ENCODE data around the gene IFNAR1. TPM values are rescaled to one million over a fixed set of nuclear protein-coding genes. Genes with fewer than 3 reads are reported as not detected.
A peak's percentile ranks its signal among the peaks of the same experiment; 100 is the strongest.

The IFNAR1 gene
- total RNA-seq, 1 donor from 2014 or later, result 20.4 TPM

DNA sequence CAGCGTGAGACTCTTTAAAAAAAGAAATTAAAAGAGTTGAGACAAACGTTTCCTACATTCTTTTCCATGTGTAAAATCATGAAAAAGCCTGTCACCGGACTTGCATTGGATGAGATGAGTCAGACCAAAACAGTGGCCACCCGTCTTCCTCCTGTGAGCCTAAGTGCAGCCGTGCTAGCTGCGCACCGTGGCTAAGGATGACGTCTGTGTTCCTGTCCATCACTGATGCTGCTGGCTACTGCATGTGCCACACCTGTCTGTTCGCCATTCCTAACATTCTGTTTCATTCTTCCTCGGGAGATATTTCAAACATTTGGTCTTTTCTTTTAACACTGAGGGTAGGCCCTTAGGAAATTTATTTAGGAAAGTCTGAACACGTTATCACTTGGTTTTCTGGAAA lies 31.2 kb downstream of the IFNAR1 start:
- no peaks in the 10 kb centered on the region for H3K27me3 ChIP-seq
- no peaks in the 10 kb centered on the region for H3K9me3 ChIP-seq
- H3K27ac ChIP-seq, result no peak overlapping the region
- intact Hi-C loops (cut with DNase I), result loop anchor here (10.0 kb wide), 1 partner anchor 89 kb away; no protein-coding TSS in a partner anchor
- no peak overlapping the region for H3K4me3 ChIP-seq
- TF ChIP-seq POLR2A (IDR thresholded peaks at IDR 0.05), result no peak
- no peak for TF ChIP-seq POLR2AphosphoS5 (IDR thresholded peaks at IDR 0.05; ENCODE audit: insufficient read depth in 1 of 2, low read depth in 1 of 2)
- TF ChIP-seq, protein P1, sequence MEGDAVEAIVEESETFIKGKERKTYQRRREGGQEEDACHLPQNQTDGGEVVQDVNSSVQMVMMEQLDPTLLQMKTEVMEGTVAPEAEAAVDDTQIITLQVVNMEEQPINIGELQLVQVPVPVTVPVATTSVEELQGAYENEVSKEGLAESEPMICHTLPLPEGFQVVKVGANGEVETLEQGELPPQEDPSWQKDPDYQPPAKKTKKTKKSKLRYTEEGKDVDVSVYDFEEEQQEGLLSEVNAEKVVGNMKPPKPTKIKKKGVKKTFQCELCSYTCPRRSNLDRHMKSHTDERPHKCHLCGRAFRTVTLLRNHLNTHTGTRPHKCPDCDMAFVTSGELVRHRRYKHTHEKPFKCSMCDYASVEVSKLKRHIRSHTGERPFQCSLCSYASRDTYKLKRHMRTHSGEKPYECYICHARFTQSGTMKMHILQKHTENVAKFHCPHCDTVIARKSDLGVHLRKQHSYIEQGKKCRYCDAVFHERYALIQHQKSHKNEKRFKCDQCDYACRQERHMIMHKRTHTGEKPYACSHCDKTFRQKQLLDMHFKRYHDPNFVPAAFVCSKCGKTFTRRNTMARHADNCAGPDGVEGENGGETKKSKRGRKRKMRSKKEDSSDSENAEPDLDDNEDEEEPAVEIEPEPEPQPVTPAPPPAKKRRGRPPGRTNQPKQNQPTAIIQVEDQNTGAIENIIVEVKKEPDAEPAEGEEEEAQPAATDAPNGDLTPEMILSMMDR (IDR thresholded peaks at IDR 0.05), result no peak
- H3K36me3 ChIP-seq, result peaks cover 7 to 19% of the 10 kb centered on the region in 2 donors
- H3K4me1 ChIP-seq, result peaks cover 10% of the 10 kb centered on the region
- no peak for DNase-seq (ENCODE audit: extremely low spot score in 2 of 2)

DNA sequence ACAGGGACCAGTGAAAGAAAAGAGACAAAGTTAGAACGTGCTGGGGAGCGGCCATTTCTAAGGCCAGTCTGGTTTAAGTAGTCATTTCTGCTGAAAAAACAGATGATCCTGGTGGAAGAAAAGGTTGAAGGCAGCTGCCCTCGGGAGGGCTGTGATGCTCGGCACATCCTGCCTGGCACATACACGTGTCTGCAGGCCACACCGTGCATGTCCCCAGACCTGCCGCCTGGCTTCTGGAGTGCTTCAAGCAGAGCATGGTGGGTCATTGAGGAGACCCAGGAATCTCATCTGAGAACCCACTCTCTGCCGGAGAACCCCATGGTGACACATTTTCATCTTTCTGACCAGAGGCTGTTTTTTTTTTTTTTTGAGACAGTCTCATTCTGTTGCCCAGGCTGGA lies 32.4 kb downstream of the IFNAR1 start:
- no peak for DNase-seq (ENCODE audit: extremely low spot score in 2 of 2)
- Histone ChIP-seq H3K9me3 (no peaks in the 10 kb centered on the region), H3K4me1 (peaks cover 20% of the 10 kb centered on the region), H3K4me3 (no peak overlapping the region), H3K27ac (no peak overlapping the region), H3K36me3 (peaks cover 7 to 19% of the 10 kb centered on the region in 2 donors), H3K27me3 (no peaks in the 10 kb centered on the region)
- TF ChIP-seq, protein P1 (IDR thresholded peaks at IDR 0.05), result no peak
- no peak for TF ChIP-seq POLR2AphosphoS5 (IDR thresholded peaks at IDR 0.05; ENCODE audit: insufficient read depth in 1 of 2, low read depth in 1 of 2)
- no peak for TF ChIP-seq POLR2A (IDR thresholded peaks at IDR 0.05)
- intact Hi-C loops (cut with DNase I), result loop anchor here (10.0 kb wide), 1 partner anchor 88 kb away; no protein-coding TSS in a partner anchor

DNA sequence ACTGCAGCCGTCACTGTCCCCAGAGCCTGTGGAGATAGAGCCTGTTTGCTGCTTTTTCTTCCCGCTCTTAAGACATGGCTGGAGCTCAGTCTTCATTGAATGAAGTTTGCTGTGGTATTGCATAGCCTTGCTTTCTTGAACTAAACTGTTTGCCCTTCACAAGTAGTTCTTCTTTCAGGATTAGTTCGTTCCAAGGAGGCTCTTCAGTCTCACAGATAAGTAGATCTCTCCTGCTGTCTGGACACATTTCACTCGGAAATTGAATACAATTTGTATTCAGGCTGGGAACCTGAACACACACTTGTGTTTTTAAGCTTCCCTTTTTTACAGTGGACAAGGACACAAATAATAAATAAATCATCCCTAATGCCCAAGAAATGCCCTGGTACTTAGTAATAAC lies 34.7 kb downstream of the IFNAR1 start:
- H3K27me3 ChIP-seq, result no peaks in the 10 kb centered on the region
- no peaks in the 10 kb centered on the region for H3K9me3 ChIP-seq
- peaks cover 7 to 14% of the 10 kb centered on the region in 2 donors for H3K36me3 ChIP-seq
- TF ChIP-seq POLR2AphosphoS5 (IDR thresholded peaks at IDR 0.05; ENCODE audit: insufficient read depth in 1 of 2, low read depth in 1 of 2) (no peak), POLR2A (IDR thresholded peaks at IDR 0.05) (no peak)
- TF ChIP-seq, protein P1 (IDR thresholded peaks at IDR 0.05), result no peak
- peaks cover 23% of the 10 kb centered on the region for H3K4me1 ChIP-seq
- peak overlapping the region; percentile 15 for H3K27ac ChIP-seq
- DNase-seq (ENCODE audit: extremely low spot score in 2 of 2), result no peak
- H3K4me3 ChIP-seq, result no peak overlapping the region
- intact Hi-C loops (cut with DNase I), result loop anchor here (10.0 kb wide), 1 partner anchor 85 kb away; no protein-coding TSS in a partner anchor

DNA sequence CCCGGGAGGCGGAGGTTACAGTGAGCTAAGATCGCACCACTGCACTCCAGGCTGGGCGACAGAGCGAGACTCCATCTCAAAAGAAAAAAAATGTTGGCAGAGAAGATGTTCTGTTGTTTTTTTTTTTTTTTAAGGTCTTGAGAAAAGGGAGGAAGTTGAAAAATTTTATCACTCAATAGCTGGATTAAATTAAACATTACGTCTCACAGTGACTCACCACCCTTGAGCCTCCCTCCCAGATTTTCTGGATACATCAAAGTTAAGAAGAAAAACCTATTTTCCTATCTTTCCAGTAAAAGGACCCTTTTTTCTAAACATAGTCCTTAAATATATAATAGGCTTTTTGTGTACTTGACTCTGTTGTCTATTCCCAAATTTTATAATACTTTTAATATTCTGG lies 35.5 kb downstream of the IFNAR1 start:
- H3K4me1 ChIP-seq, result peaks cover 23% of the 10 kb centered on the region
- no peak for DNase-seq (ENCODE audit: extremely low spot score in 2 of 2)
- intact Hi-C loops (cut with DNase I), result no loop called here
- H3K4me3 ChIP-seq, result no peak overlapping the region
- H3K36me3 ChIP-seq, result peaks cover 7 to 12% of the 10 kb centered on the region in 2 donors
- H3K27ac ChIP-seq, result peak overlapping the region; percentile 48
- TF ChIP-seq, protein P1 (IDR thresholded peaks at IDR 0.05), result no peak
- TF ChIP-seq POLR2AphosphoS5 (IDR thresholded peaks at IDR 0.05; ENCODE audit: insufficient read depth in 1 of 2, low read depth in 1 of 2), result peak in 1 of 2 donors; percentile 15
- no peaks in the 10 kb centered on the region for H3K9me3 ChIP-seq
- no peaks in the 10 kb centered on the region for H3K27me3 ChIP-seq

DNA sequence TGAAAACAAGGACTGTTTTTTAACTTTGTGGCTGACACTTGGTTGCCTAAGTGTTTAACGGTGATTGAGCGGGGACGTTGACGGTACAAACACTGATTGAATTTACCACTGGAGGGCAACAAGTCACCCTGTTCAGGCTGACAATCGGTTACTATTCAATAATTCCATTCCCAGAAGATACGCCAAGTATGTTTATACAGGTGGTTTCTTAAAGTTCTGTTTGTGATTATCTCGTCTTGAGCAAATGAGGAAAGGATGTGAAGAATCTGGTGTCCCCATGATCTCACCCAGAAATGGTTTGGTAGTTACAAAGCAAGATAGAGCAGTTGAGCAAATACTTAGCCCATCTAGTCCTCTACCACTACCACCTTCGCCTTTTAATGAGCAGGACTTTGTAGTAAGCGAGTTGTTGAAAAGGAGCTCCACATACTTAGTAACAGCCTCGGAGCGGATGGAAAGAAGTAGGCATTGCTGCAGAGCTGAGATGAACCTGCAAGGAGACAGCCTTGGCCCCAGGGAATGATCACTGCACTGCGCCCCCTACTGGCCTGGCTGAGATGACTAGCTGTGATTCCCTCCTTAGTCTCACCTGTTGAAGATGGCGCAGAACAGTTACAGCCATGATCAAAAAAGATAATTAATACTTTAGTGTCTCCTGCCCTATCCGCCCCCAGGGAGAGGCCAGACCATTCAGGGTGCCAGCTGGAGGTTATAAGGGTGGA lies 36.3 kb downstream of the IFNAR1 start:
- H3K4me3 ChIP-seq, result peak overlapping the region in 1 of 2 donors; percentile 0
- intact Hi-C loops (cut with DNase I), result no loop called here
- H3K36me3 ChIP-seq, result peaks cover under 1 to 5% of the 10 kb centered on the region in 2 donors
- TF ChIP-seq POLR2A (IDR thresholded peaks at IDR 0.05), result no peak
- TF ChIP-seq, protein P1 (IDR thresholded peaks at IDR 0.05), result peak; percentile 20 to 88 (median 61)
- peaks cover 23% of the 10 kb centered on the region for H3K4me1 ChIP-seq
- H3K9me3 ChIP-seq, result no peaks in the 10 kb centered on the region
- H3K27me3 ChIP-seq, result no peaks in the 10 kb centered on the region
- peak overlapping the region; percentile 48 for H3K27ac ChIP-seq
- no peak for DNase-seq (ENCODE audit: extremely low spot score in 2 of 2)
